Heart left ventricle (tissue), 13 donors: ENCODE results near the gene RBL1.

Experiments used
- POLR2A ChIP-seq, 2 donors: fragments of 450-650 bp; IDR thresholded peaks; one replicate each; pipeline ENCODE4 v1.6.1; 2017; ENCODE audit warnings: antibody characterized with exemption in 2 of 2, mild to moderate bottlenecking in 2 of 2, moderate library complexity in 2 of 2
- TF ChIP-seq, protein P1 (sequence below), 12 donors: fragments of 200-600 bp; sonication (generic) in 4 of 12; IDR thresholded peaks; one replicate each; pipeline versions ENCODE4 v1.5.0 to v1.8.0; 2018 to 2022; ENCODE audit warnings: antibody characterized with exemption in 12 of 12, mild to moderate bottlenecking in 5 of 12
- donor health status: ischemic (EF 13 %, LVEDD 7.1; RV severe dilation, severe dysfunction).
- donor health status: DM: no; HTN: yes; CAD: no.
- donor health status: DM: no; HTN: no; CAD: no.
- donor health status: ischemic (EF 25% LVEDD 6.9; RV normal size, moderate dysfunction).
- donor health status: ischemic (EF 25% LVEDD 5.7; RV mildly dilated, moderate dysfunction).
- donor health status: ischemic (EF 35%, LVEDD 5.7; RV mildly dilated, moderate dysfunction).
- donor health status: nonischemic (EF 11% LVEDD 7.7; RV severe dilation, severe dysfunction).
- donor health status: DM: yes; HTN: yes; CAD: no.
- donor health status: PGD.
- donor health status: ischemic (EF 29% LVEDD 5.4; RV normal size, mild dysfunction).
- donor health status: nonischemic (EF 23%, LVEDD 6.1; RV moderate dilation, normal function).

- TF ChIP-seq, protein P1, sequence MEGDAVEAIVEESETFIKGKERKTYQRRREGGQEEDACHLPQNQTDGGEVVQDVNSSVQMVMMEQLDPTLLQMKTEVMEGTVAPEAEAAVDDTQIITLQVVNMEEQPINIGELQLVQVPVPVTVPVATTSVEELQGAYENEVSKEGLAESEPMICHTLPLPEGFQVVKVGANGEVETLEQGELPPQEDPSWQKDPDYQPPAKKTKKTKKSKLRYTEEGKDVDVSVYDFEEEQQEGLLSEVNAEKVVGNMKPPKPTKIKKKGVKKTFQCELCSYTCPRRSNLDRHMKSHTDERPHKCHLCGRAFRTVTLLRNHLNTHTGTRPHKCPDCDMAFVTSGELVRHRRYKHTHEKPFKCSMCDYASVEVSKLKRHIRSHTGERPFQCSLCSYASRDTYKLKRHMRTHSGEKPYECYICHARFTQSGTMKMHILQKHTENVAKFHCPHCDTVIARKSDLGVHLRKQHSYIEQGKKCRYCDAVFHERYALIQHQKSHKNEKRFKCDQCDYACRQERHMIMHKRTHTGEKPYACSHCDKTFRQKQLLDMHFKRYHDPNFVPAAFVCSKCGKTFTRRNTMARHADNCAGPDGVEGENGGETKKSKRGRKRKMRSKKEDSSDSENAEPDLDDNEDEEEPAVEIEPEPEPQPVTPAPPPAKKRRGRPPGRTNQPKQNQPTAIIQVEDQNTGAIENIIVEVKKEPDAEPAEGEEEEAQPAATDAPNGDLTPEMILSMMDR (IDR thresholded peaks at IDR 0.05) = no peak
- no peak for TF ChIP-seq POLR2A (IDR thresholded peaks at IDR 0.05)
Observed at GRCh38 chr20:36969051-36969450, 126.7 kb downstream of the RBL1 start.
